Right lobe of liver (tissue), 4 donors: ENCODE measurements around the gene RHBDF1.

Experiments
- CTCF ChIP-seq, 4 donors: fragments of 200-600 bp in 3 of 4; fragments of 450-650 bp in 1 of 4; IDR thresholded peaks; one replicate each; pipeline versions ENCODE4 v1.5.1 to v1.8.0; 2016 to 2022; ENCODE audit warnings: antibody characterized with exemption in 4 of 4, mild to moderate bottlenecking in 2 of 4
- POLR2A ChIP-seq: fragments of 450-650 bp; IDR thresholded peaks from one replicate; pipeline ENCODE4 v1.6.1; 2017; ENCODE audit warnings: antibody characterized with exemption, mild to moderate bottlenecking
- donor health status: DM: no; HTN: no; CAD: no.
- donor health status: DM: no; HTN: no; CAD: no.
- donor health status: DM: no; HTN: yes; CAD: no.

- no peak for TF ChIP-seq CTCF (IDR thresholded peaks at IDR 0.05)
- TF ChIP-seq POLR2A, result no peak
Observed at GRCh38 chr16:56231-56927, 16.1 kb downstream of the RHBDF1 start.
